GM11168 (cell line): Measurements from ENCODE around the gene MPPED1.

ENCODE experiments used
- in situ Hi-C: fragments of 300-500 bp; cut with MboI; formaldehyde crosslinking; loops from one replicate; pipeline ENCODE4 v1.12.0; 2022; ENCODE audit warnings: low sequenced_read_pairs; ENCODE audit not compliant: unreplicated experiment

MPPED1 gene

GRCh38 chr22:43411869-43412807 lies at the start of gene MPPED1:
Gene MPPED1, plus strand, starts transcription at chr22:43412014. Its CDS starts 12,972 bp downstream, at chr22:43424986.
- in situ Hi-C loops = no loop called here

DNA sequence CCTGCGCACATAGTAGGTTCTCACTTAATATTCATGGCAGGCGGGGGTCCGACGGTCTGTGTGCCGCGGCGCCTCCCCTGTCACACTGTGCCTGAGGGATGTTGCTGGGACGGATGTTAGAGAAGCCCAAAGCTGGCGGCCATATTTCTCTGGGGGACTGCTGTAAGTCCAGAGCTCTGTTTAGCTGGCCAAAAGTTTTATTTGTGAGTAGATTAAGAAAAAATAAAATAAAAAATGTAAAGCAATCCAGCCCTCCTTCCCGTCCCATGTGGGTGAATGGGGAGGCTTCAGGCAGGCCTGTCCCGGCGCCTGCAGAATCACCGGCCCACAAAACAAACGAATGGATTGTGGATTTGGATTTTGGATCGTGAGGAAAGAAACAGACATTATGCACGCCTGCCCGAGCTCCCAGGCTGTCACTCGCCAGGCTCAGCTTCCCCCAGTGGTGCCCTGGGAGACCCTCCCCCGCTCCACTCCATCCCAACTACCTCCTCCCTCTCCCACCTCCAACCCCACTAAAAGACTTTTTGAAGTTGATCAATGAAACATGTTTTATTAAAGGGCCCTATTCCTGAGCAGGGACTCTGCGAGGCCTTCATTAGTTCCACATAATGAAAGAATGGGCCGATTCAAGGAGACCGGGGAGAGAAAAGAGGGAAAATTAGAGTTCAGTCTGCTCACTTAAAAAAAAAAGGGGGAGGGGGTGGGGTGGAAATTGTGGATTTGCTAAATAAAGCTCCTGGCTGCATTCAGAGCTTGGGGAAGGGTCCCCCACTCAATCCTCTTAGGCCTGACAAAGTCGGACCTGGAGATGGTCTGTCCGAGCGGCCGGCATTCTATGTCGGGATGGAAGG lies 48.3 kb upstream of the MPPED1 start:
- in situ Hi-C loops = no loop called here

DNA sequence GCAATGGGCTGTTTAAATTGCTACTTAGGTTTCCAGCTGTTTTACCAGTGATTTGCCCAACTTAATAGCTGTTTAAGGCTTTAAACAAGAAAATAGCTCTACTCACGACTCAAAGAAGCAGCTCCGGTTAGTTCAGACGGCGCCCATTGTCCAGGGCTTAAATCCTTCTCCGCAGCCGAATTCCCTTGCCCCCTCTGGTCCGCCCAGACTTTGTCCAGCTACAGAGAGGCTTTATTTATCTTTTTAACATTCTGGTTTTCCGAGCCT lies 47.7 kb upstream of the MPPED1 start:
- in situ Hi-C loops = no loop called here

DNA sequence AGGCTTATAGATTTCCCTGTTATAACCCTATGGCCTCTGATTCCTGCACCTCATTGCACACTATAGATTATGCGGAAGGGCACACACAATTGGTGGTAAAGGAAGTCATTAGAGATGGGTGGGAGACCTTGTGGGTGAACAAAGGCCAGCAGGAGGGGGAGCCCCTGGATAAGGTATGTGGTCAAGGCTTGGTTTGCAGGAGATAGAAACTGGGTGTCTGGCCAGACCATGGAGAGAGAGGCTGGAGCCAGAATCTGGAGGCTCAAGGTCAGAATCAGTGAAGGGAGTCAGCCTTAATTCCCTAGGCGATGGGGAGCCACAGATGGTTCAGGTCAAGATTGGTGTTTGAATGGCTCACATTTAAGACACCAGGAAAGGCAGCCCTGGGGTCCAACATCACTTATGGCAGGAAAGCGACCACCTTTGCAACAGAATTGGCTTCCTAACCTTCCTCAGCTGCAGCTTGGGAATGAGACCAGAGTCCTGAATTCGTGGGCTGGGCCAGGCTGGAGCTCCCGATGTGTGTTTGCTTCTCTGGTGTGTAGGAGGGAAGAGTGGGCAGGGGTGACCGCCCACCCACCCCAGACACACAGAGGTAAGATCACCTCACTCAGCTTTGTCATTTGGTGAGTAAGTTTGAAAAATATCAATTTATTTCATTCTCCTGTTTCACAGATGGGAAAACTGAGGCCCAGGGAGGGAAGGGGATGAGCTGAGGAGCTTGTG lies 45.9 kb upstream of the MPPED1 start:
- in situ Hi-C loops = no loop called here

DNA sequence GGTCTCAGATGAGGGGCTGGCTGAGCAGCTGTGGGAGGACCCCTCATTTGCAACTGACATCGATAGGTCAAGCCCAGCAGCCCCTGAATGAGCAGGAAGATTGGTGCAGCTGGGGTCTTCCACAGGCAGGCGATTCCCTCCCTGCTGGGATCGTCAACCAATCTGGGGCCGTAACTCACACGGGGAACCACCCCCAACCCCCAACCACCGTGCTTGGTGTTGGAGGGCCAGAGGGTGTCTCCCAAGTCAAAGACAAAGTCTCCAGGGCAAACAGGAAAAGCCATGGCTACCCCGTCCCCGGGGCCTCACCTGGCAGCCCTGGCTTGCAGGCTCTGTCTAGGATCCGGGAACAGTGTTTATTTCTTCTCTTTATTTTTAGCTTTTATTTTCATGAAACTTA lies 41.8 kb upstream of the MPPED1 start:
- in situ Hi-C loops = no loop called here

DNA sequence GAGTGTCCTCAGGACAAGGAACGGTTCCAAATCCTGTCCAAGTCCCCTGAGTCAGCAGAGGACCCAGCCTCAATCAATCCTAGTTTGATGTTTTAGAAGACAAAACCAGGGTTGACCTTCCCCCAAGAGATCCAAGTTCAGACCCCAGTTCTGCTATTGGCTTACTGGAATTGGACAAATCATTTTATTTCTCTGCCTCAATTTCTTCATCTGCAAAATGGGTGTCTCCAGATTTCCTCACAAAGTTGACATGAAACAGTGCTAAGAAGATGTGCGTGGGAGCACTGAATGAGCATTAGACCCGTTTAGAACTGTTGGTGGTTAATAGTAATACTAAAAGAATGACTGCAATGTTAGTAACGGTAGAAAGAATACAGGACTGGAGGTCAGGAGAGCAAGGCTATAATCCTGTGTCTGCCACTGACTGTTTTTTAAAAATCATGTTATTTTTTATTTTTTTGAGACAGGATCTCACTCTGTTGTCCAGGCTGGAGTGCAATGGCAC lies 35.8 kb upstream of the MPPED1 start:
- in situ Hi-C loops = no loop called here

GRCh38 chr22:43376765-43377547 lies 34.9 kb upstream of the MPPED1 start:
- in situ Hi-C loops = no loop called here

DNA sequence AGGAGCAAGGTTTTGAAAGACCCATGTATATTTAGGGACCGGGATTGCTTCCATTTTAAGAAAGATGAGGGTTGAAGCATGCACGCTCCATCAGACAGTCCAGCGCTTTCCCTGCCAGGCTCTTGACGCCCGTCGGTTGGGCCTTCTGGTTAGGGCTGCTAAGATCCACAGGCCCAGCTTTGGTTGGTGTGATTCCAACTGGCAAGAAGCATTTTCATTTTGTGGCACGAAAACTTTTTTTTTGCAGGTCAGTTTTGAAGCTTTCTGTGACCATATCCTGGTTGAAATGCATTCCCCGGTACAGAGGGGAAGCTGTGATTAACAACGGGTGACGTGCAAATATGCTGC lies 34.3 kb upstream of the MPPED1 start:
- in situ Hi-C loops = no loop called here

DNA sequence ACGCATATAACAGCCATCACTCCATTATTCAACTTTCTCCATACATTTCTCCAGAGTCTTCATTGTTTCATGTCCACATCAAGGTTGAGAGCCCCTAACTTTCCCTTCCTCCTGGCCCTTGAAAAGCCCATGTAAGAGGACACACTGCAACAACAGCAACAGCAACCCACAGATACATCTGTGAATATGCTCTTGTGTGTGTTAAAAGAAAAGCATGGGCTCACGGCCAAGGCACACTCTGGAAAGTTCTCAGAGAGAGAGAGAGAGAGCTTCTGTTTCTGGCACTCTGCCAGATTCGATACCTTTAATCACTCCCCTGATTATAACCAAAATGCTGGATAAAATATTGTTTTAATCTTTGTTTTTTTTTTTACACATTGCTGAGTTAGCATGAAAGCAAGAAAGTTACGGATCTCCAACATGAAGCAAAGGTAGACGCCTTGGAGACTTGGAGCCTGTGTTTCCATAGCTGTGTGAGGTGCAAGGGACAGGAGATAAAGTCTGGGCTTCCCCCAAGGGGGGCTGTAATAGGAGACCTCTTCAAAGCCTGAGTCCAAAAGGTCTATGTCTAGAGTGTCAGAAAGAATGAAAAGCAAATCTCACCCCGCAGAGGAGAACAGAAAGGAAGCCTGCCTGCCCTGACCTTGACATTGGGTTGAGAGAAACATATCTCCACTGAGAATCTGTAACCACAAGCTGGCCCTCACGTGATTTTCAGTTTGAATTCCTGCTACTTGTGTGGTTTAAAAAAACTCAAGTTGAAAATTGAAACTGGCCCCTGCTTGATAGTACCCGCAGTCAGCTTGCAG lies 33.7 kb upstream of the MPPED1 start:
- in situ Hi-C loops = no loop called here

- in situ Hi-C loops = no loop called here
Observed at GRCh38 chr22:43381693-43382092, 30.1 kb upstream of the MPPED1 start.

- in situ Hi-C loops = no loop called here
Observed at GRCh38 chr22:43384863-43385262, 27.0 kb upstream of the MPPED1 start.

GRCh38 chr22:43385770-43386641 lies 25.8 kb upstream of the MPPED1 start:
- in situ Hi-C loops = no loop called here

- in situ Hi-C loops = no loop called here
Observed at GRCh38 chr22:43387815-43388214, 24.0 kb upstream of the MPPED1 start.

DNA sequence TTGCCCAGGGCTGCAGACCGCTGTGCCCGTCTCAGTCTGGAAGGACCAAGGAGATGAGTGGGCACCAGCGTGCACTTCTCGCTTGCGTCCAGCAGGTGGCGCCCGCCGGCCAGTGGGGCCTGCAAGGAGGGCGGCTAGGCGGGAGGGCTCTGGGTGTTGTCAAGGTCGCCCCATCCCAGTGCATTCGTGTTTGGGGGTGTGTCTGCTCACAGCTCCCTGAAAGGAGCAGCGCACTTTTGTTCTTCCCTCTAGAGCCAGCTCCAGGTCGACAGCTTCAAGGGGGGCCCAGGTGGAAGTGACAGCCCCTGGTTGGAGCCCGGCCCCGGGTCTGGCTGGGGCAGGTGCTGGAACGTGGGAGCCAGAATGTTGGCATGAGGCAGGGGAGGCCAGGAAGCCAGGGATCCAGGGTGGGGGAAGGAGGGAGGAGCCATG lies 23.4 kb upstream of the MPPED1 start:
- in situ Hi-C loops = no loop called here

GRCh38 chr22:43389227-43389836 lies 22.5 kb upstream of the MPPED1 start:
- in situ Hi-C loops = no loop called here

- in situ Hi-C loops = loop anchor here (5.0 kb wide), 1 partner anchor 118 kb away; no protein-coding TSS in a partner anchor
Observed at GRCh38 chr22:43390166-43390565, 21.6 kb upstream of the MPPED1 start.

GRCh38 chr22:43390872-43391271 lies 20.9 kb upstream of the MPPED1 start:
- in situ Hi-C loops = loop anchor here (5.0 kb wide), 1 partner anchor 119 kb away; no protein-coding TSS in a partner anchor
